H9 (cell line): Measurements from ENCODE around the gene CDC123. TPM values are rescaled to one million over a fixed set of nuclear protein-coding genes. Genes with fewer than 3 reads are reported as not detected.

Experiments
- DNase-seq: peaks from one replicate; pipeline ENCODE4 v3.0.0-alpha.2; 2017
- H2AFZ ChIP-seq: one replicate; pipeline ENCODE4 v1.6.1; 2013; ENCODE audit warnings: mild to moderate bottlenecking, low read length, control low read depth, moderate library complexity
- H2AK5ac ChIP-seq: 2 replicates; pipeline ENCODE4 v1.6.1; 2013; ENCODE audit warnings: low read length, control low read depth, mixed read lengths; ENCODE audit not compliant: insufficient read length
- H2BK120ac ChIP-seq: one replicate; pipeline ENCODE4 v1.6.1; 2013; ENCODE audit warnings: low read depth, mild to moderate bottlenecking, low read length, control low read depth, inconsistent platforms; ENCODE audit not compliant: poor library complexity, severe bottlenecking
- H2BK12ac ChIP-seq: 2 replicates; pipeline ENCODE4 v1.6.1; 2013; ENCODE audit warnings: low read length, control low read depth, mixed read lengths, low read depth; ENCODE audit not compliant: insufficient read length
- H2BK15ac ChIP-seq: 2 replicates; pipeline ENCODE4 v1.6.1; 2013; ENCODE audit warnings: low read depth, low read length, control low read depth
- H2BK20ac ChIP-seq: one replicate; pipeline ENCODE4 v1.6.1; 2013; ENCODE audit warnings: low read depth, mild to moderate bottlenecking, low read length, control low read depth, inconsistent platforms; ENCODE audit not compliant: poor library complexity, severe bottlenecking
- H2BK5ac ChIP-seq: 2 replicates; pipeline ENCODE4 v1.6.1; 2013; ENCODE audit warnings: low read length, control low read depth, mixed read lengths; ENCODE audit not compliant: insufficient read length
- H3K14ac ChIP-seq: 2 replicates; pipeline ENCODE4 v1.6.1; 2013; ENCODE audit warnings: low read length, control low read depth; ENCODE audit not compliant: insufficient read depth
- H3K18ac ChIP-seq: 2 replicates; pipeline ENCODE4 v1.6.1; 2013; ENCODE audit warnings: low read depth, mild to moderate bottlenecking, mixed read lengths, low read length, control low read depth; ENCODE audit not compliant: insufficient read length
- H3K23ac ChIP-seq: 2 replicates; pipeline ENCODE4 v1.6.1; 2013; ENCODE audit warnings: low read length, control low read depth, mixed read lengths, low read depth; ENCODE audit not compliant: insufficient read length
- H3K23me2 ChIP-seq: 2 replicates; pipeline ENCODE4 v1.6.1; 2013; ENCODE audit warnings: low read depth, mild to moderate bottlenecking, mixed read lengths, low read length, control low read depth; ENCODE audit not compliant: insufficient read length, poor library complexity, severe bottlenecking
- H3K27ac ChIP-seq: 2 replicates; pipeline ENCODE4 v1.5.1; 2013; ENCODE audit warnings: low read length, control low read depth, mixed read lengths, low read depth; ENCODE audit not compliant: insufficient read length
- H3K27me3 ChIP-seq: 2 replicates; pipeline ENCODE4 v1.6.1; 2013; ENCODE audit warnings: low read length, control low read depth, inconsistent platforms; ENCODE audit not compliant: insufficient read depth
- H3K4ac ChIP-seq: 2 replicates; pipeline ENCODE4 v1.6.1; 2013; ENCODE audit warnings: low read depth, mild to moderate bottlenecking, control low read depth, inconsistent platforms, low read length, moderate library complexity
- H3K4me1 ChIP-seq: 2 replicates; pipeline ENCODE4 v1.6.1; 2013; ENCODE audit warnings: low read length, control low read depth, inconsistent platforms; ENCODE audit not compliant: insufficient read depth
- H3K4me2 ChIP-seq: 2 replicates; pipeline ENCODE4 v1.6.1; 2013; ENCODE audit warnings: low read length, control low read depth, mixed read lengths; ENCODE audit not compliant: insufficient read length, insufficient read depth
- H3K56ac ChIP-seq: 2 replicates; pipeline ENCODE4 v1.6.1; 2013; ENCODE audit warnings: low read depth, mild to moderate bottlenecking, mixed read lengths, low read length, control low read depth; ENCODE audit not compliant: insufficient read length
- H3K79me1 ChIP-seq: 2 replicates; pipeline ENCODE4 v1.6.1; 2013; ENCODE audit warnings: low read depth, mild to moderate bottlenecking, moderate library complexity, low read length, control low read depth, inconsistent platforms; ENCODE audit not compliant: insufficient read depth, poor library complexity, severe bottlenecking
- H3K79me2 ChIP-seq: 2 replicates; pipeline ENCODE4 v1.6.1; 2013; ENCODE audit warnings: low read length, control low read depth, inconsistent platforms; ENCODE audit not compliant: insufficient read depth
- H3K9ac ChIP-seq: 2 replicates; pipeline ENCODE4 v1.6.1; 2013; ENCODE audit warnings: low read length, control low read depth, mixed read lengths; ENCODE audit not compliant: insufficient read length; ENCODE audit errors: extremely low read depth
- H3K9me3 ChIP-seq: one replicate; pipeline ENCODE4 v1.6.1; 2013; ENCODE audit warnings: low read depth, low read length, inconsistent platforms; ENCODE audit not compliant: control insufficient read depth
- H3T11ph ChIP-seq: one replicate; pipeline ENCODE4 v1.6.1; 2013; ENCODE audit warnings: mild to moderate bottlenecking, low read length, control low read depth, inconsistent platforms
- H4K20me1 ChIP-seq: one replicate; pipeline ENCODE4 v1.6.1; 2013; ENCODE audit not compliant: control insufficient read depth, insufficient read length, insufficient read depth
- H4K5ac ChIP-seq: 2 replicates; pipeline ENCODE4 v1.6.1; 2013; ENCODE audit warnings: low read depth, mild to moderate bottlenecking, mixed read lengths, low read length, control low read depth; ENCODE audit not compliant: insufficient read length
- H4K8ac ChIP-seq: replicated peaks from 2 replicates; pipeline ENCODE4 v1.6.1; 2013; ENCODE audit warnings: low read length, control low read depth, mixed read lengths, low read depth; ENCODE audit not compliant: insufficient read length
- H4K91ac ChIP-seq: 2 replicates; pipeline ENCODE4 v1.6.1; 2013; ENCODE audit warnings: low read depth, mild to moderate bottlenecking, moderate library complexity, mixed read lengths, low read length, control low read depth; ENCODE audit not compliant: insufficient read length
- H3K27ac Mint-ChIP-seq, 3 experiments: 2 replicates in 2 of 3; 3 replicates in 1 of 3; pipeline ENCODE4 v1.8.0; 2020 to 2021; ENCODE audit warnings: mixed read lengths in 3 of 3, mild to moderate bottlenecking in 1 of 3, moderate library complexity in 1 of 3
- H3K27me3 Mint-ChIP-seq: 2 replicates; pipeline ENCODE4 v1.8.0; 2021; ENCODE audit warnings: low read depth, mild to moderate bottlenecking, moderate library complexity, mixed read lengths
- H3K36me3 Mint-ChIP-seq, 3 experiments: 2 replicates in 2 of 3; 3 replicates in 1 of 3; pipeline ENCODE4 v1.8.0; 2020 to 2021; ENCODE audit warnings: low read depth in 3 of 3, mixed read lengths in 3 of 3; ENCODE audit not compliant: insufficient read depth in 1 of 3
- H3K4me1 Mint-ChIP-seq, 2 experiments: 2 replicates each; pipeline ENCODE4 v1.8.0; 2020; ENCODE audit warnings: mixed read lengths in 2 of 2
- H3K4me3 Mint-ChIP-seq, 2 experiments: 2 replicates in 1 of 2; 3 replicates in 1 of 2; pipeline ENCODE4 v1.8.0; 2020 to 2021; ENCODE audit warnings: mild to moderate bottlenecking in 2 of 2, mixed read lengths in 2 of 2, moderate library complexity in 1 of 2
- H3K9me3 Mint-ChIP-seq, 2 experiments: 2 replicates in 1 of 2; 3 replicates in 1 of 2; pipeline ENCODE4 v1.8.0; 2020; ENCODE audit warnings: mild to moderate bottlenecking in 2 of 2, mixed read lengths in 2 of 2, moderate library complexity in 1 of 2
- CTCF ChIP-seq: fragments of 200-600 bp; sonication (generic); conservative IDR thresholded peaks from 3 replicates; pipeline ENCODE4 v1.8.0; 2021; ENCODE audit warnings: antibody characterized with exemption, mild to moderate bottlenecking
- WGBS: extraction: QIAGEN DNeasy Blood & Tissue Kit; methylation state at CpG from one replicate; pipeline ENCODE4 v1.1.7; 2013; ENCODE audit warnings: missing lambda C conversion rate, low lambda C conversion rate, mixed read lengths; ENCODE audit not compliant: insufficient read length; ENCODE audit errors: extremely low coverage; 5-methylcytosine and 5-hydroxymethylcytosine counted together
- total RNA-seq: library from RNA; stranded (reverse); gene quantifications from 2 replicates; pipeline ENCODE4 v1.2.1, GENCODE V29; 2021

CDC123 gene
- total RNA-seq, 1 experiment from 2014 or later = 159 TPM

GRCh38 chr10:12259988-12260387 lies 64.0 kb downstream of the CDC123 start:
- no peak overlapping the region for H2BK20ac ChIP-seq
- Mint-ChIP-seq H3K9me3 (no peaks in the 10 kb centered on the region; a peak in 1 of 5 replicates), H3K27me3 (no peaks in the 10 kb centered on the region), H3K4me1 (peaks cover 3 to 5% of the 10 kb centered on the region in 2 experiments; a peak in 3 of 4 replicates), H3K27ac (no peak overlapping the region), H3K36me3 (peaks cover 4 to 8% (median 4%) of the 10 kb centered on the region in 3 experiments; a peak in 5 of 7 replicates), H3K4me3 (no peak overlapping the region)
- H2BK15ac ChIP-seq = no peak overlapping the region
- no peak overlapping the region for H3K4me2 ChIP-seq
- H2BK120ac ChIP-seq = no peak overlapping the region
- H3K18ac ChIP-seq = no peak overlapping the region
- H3K79me2 ChIP-seq = no peaks in the 10 kb centered on the region
- no peak overlapping the region for H2AK5ac ChIP-seq
- no peak overlapping the region for H3K14ac ChIP-seq
- H3K27ac ChIP-seq = no peak overlapping the region
- no peaks in the 10 kb centered on the region for H3K23me2 ChIP-seq
- no peak overlapping the region for H3K23ac ChIP-seq
- no CpG with 5 or more reads among the region's 4 CpGs for WGBS
- H3K4ac ChIP-seq = no peak overlapping the region
- H2BK12ac ChIP-seq = no peak overlapping the region
- no peaks in the 10 kb centered on the region for H3K9me3 ChIP-seq
- no peak overlapping the region for H4K5ac ChIP-seq
- H2BK5ac ChIP-seq = no peak overlapping the region
- no peak overlapping the region for H3T11ph ChIP-seq
- H2AFZ ChIP-seq = no peak overlapping the region
- no peaks in the 10 kb centered on the region for H3K79me1 ChIP-seq
- H3K9ac ChIP-seq = no peak overlapping the region
- H4K91ac ChIP-seq = no peak overlapping the region
- no peaks in the 10 kb centered on the region for H4K20me1 ChIP-seq
- H4K8ac ChIP-seq = no peak overlapping the region
- H3K56ac ChIP-seq = no peak overlapping the region
- no peaks in the 10 kb centered on the region; the same call in 1 of the 2 replicates for H3K4me1 ChIP-seq
- no peak for DNase-seq
- H3K27me3 ChIP-seq = no peaks in the 10 kb centered on the region
- TF ChIP-seq CTCF = no peak
